OCI-LY7 (cell line): ENCODE data around the gene GCLC. TPM values are rescaled to one million over a fixed set of nuclear protein-coding genes. Genes with fewer than 3 reads are reported as not detected.

Experiments
- BruUV-seq: library from RNA; stranded (reverse); fragments of 400-500 nt; replicated peaks from 2 replicates; lab custom pipeline; 2021; lab: Mats Ljungman, UMichigan
- CTCF ChIA-PET: fragments of 300-600 bp; sonication (Branson Sonifier 250); formaldehyde crosslinking; loops from one replicate; lab custom pipeline; 2022; ENCODE audit warnings: antibody characterized with exemption; ENCODE audit not compliant: unreplicated experiment; lab: Charles Lee
- POLR2A ChIA-PET: fragments of 300-600 bp; sonication (Branson Sonifier 250); formaldehyde crosslinking; loops from one replicate; lab custom pipeline; 2022; ENCODE audit warnings: antibody characterized with exemption; lab: Charles Lee
- DNase-seq: peaks from one replicate; pipeline ENCODE4 v3.0.0-alpha.2; 2015; ENCODE audit warnings: low spot score
- H2AFZ ChIP-seq: fragments of 200-600 bp; sonication (generic), shearing (Covaris generic); 2 replicates; pipeline ENCODE4 v1.6.1; 2014; ENCODE audit warnings: mild to moderate bottlenecking, antibody characterized with exemption, low read length, moderate library complexity
- H3K27ac ChIP-seq: fragments of 200-600 bp; sonication (generic); 2 replicates; pipeline ENCODE4 v1.5.1; 2014; ENCODE audit warnings: mixed run types, low read depth, mild to moderate bottlenecking, moderate library complexity, low read length, inconsistent platforms; ENCODE audit not compliant: poor library complexity, severe bottlenecking
- H3K36me3 ChIP-seq: fragments of 200-600 bp; sonication (generic); 2 replicates; pipeline ENCODE4 v1.6.1; 2014; ENCODE audit warnings: mild to moderate bottlenecking, antibody characterized with exemption, low read length, moderate library complexity, mixed read lengths; ENCODE audit not compliant: insufficient read depth
- H3K4me1 ChIP-seq: fragments of 200-600 bp; sonication (generic); 2 replicates; pipeline ENCODE4 v1.5.1; 2014; ENCODE audit warnings: mild to moderate bottlenecking, low read length; ENCODE audit not compliant: insufficient read depth, poor library complexity, severe bottlenecking
- H3K4me2 ChIP-seq: fragments of 200-600 bp; sonication (generic); 2 replicates; pipeline ENCODE4 v1.6.1; 2014; ENCODE audit warnings: mild to moderate bottlenecking, low read length
- H3K4me3 ChIP-seq: fragments of 200-600 bp; sonication (generic); 2 replicates; pipeline ENCODE4 v1.5.1; 2014; ENCODE audit warnings: mild to moderate bottlenecking, low read depth, low read length; ENCODE audit not compliant: poor library complexity, severe bottlenecking
- H3K79me2 ChIP-seq: fragments of 200-600 bp; sonication (generic); 2 replicates; pipeline ENCODE4 v1.6.1; 2016; ENCODE audit warnings: low read depth, mild to moderate bottlenecking, low read length, moderate library complexity, mixed read lengths; ENCODE audit not compliant: insufficient read depth
- H3K9me2 ChIP-seq: fragments of 200-600 bp; sonication (generic); 2 replicates; pipeline ENCODE4 v1.6.1; 2016; ENCODE audit warnings: mild to moderate bottlenecking, low read length, mixed read lengths; ENCODE audit not compliant: insufficient read depth
- H3K9me3 ChIP-seq: fragments of 200-600 bp; sonication (generic); 2 replicates; pipeline ENCODE4 v1.6.1; 2014; ENCODE audit warnings: mild to moderate bottlenecking, mixed run types, low read length, mixed read lengths
- H4K20me1 ChIP-seq: fragments of 200-600 bp; sonication (generic); 2 replicates; pipeline ENCODE4 v1.6.1; 2014; ENCODE audit warnings: mild to moderate bottlenecking, antibody characterized with exemption, low read length, moderate library complexity, mixed read lengths; ENCODE audit not compliant: insufficient read depth
- EZH2phosphoT487 ChIP-seq: fragments of 200-600 bp; sonication (generic); IDR thresholded peaks from 2 replicates; pipeline ENCODE4 v1.6.1; 2018; ENCODE audit warnings: low read depth, borderline replicate concordance, mild to moderate bottlenecking, mixed run types, antibody characterized with exemption, low read length, moderate library complexity, mixed read lengths
- intact Hi-C: fragments of 100-400 bp; cut with micrococcal nuclease; formaldehyde crosslinking; loops from one replicate; pipeline ENCODE4 v1.10.0; 2022; ENCODE audit not compliant: unreplicated experiment
- total RNA-seq, 2 experiments: library from RNA; depleted of rRNA in 1 of 2; stranded (reverse); fragments of >200 nt in 1 of 2; shearing (Covaris generic) in 1 of 2; gene quantifications; 2 replicates each; pipeline ENCODE4 v1.2.3, GENCODE V29; 2014 to 2022
- TF ChIP-seq, protein P1 (sequence below): fragments of 200-600 bp; sonication (generic); conservative IDR thresholded peaks from 2 replicates; pipeline ENCODE4 v1.5.1; 2014; ENCODE audit warnings: mild to moderate bottlenecking, antibody characterized with exemption, low read length, moderate library complexity, mixed read lengths

The GCLC gene
- total RNA-seq, 2 experiments from 2014 or later: 14.3 to 30.4 TPM

- Histone ChIP-seq H2AFZ (no peak overlapping the region), H3K27ac (no peak overlapping the region), H4K20me1 (no peaks in the 10 kb centered on the region), H3K36me3 (no peaks in the 10 kb centered on the region), H3K4me1 (no peaks in the 10 kb centered on the region), H3K4me3 (no peak overlapping the region), H3K9me2 (no peaks in the 10 kb centered on the region), H3K4me2 (no peak overlapping the region), H3K9me3 (no peaks in the 10 kb centered on the region), H3K79me2 (no peaks in the 10 kb centered on the region)
- CTCF ChIA-PET: no interaction called here
- POLR2A ChIA-PET: interaction anchor here (0.7 kb wide), 1 partner anchor 781 kb away, joined by 4 read pairs; no protein-coding TSS in a partner anchor
- no peak for DNase-seq
- intact Hi-C loops: no loop called here
- no peak for TF ChIP-seq EZH2phosphoT487
- TF ChIP-seq, protein P1, sequence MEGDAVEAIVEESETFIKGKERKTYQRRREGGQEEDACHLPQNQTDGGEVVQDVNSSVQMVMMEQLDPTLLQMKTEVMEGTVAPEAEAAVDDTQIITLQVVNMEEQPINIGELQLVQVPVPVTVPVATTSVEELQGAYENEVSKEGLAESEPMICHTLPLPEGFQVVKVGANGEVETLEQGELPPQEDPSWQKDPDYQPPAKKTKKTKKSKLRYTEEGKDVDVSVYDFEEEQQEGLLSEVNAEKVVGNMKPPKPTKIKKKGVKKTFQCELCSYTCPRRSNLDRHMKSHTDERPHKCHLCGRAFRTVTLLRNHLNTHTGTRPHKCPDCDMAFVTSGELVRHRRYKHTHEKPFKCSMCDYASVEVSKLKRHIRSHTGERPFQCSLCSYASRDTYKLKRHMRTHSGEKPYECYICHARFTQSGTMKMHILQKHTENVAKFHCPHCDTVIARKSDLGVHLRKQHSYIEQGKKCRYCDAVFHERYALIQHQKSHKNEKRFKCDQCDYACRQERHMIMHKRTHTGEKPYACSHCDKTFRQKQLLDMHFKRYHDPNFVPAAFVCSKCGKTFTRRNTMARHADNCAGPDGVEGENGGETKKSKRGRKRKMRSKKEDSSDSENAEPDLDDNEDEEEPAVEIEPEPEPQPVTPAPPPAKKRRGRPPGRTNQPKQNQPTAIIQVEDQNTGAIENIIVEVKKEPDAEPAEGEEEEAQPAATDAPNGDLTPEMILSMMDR: no peak
- no TSS peak for BruUV-seq
Observed at GRCh38 chr6:53581173-53581773, 36.4 kb upstream of the GCLC start.

- no peaks in the 10 kb centered on the region for H3K79me2 ChIP-seq
- no peaks in the 10 kb centered on the region for H3K9me3 ChIP-seq
- ChIA-PET CTCF (no interaction called here), POLR2A (interaction anchor here (0.6 kb wide), 1 partner anchor 42 kb away, joined by 3 read pairs; no protein-coding TSS in a partner anchor)
- H3K4me3 ChIP-seq: no peak overlapping the region
- H2AFZ ChIP-seq: no peak overlapping the region
- DNase-seq: no peak
- H3K4me2 ChIP-seq: no peak overlapping the region
- H3K27ac ChIP-seq: no peak overlapping the region
- no peaks in the 10 kb centered on the region for H3K36me3 ChIP-seq
- TF ChIP-seq, protein P1: no peak
- TF ChIP-seq EZH2phosphoT487: no peak
- no peaks in the 10 kb centered on the region for H4K20me1 ChIP-seq
- intact Hi-C loops: no loop called here
- H3K4me1 ChIP-seq: no peaks in the 10 kb centered on the region
- BruUV-seq: no TSS peak
- no peaks in the 10 kb centered on the region for H3K9me2 ChIP-seq
Observed at GRCh38 chr6:53579338-53579737, 34.4 kb upstream of the GCLC start.

GRCh38 chr6:53578371-53578770 lies 33.5 kb upstream of the GCLC start:
- intact Hi-C loops: no loop called here
- no TSS peak for BruUV-seq
- Histone ChIP-seq H3K4me1 (no peaks in the 10 kb centered on the region), H3K9me3 (no peaks in the 10 kb centered on the region), H3K4me2 (no peak overlapping the region), H4K20me1 (no peaks in the 10 kb centered on the region), H2AFZ (no peak overlapping the region), H3K4me3 (no peak overlapping the region), H3K36me3 (no peaks in the 10 kb centered on the region), H3K27ac (no peak overlapping the region), H3K79me2 (no peaks in the 10 kb centered on the region), H3K9me2 (no peaks in the 10 kb centered on the region)
- POLR2A ChIA-PET: no interaction called here
- CTCF ChIA-PET: no interaction called here
- DNase-seq: no peak
- TF ChIP-seq, protein P1: no peak
- TF ChIP-seq EZH2phosphoT487: no peak
